ENCODE data around the gene MS4A14.

GRCh38 chr11:60370252-60370810 lies 25.9 kb upstream of the MS4A14 start:
- no peak for TF ChIP-seq CTCF (IDR thresholded peaks at IDR 0.05)
- TF ChIP-seq POLR2AphosphoS5 (IDR thresholded peaks at IDR 0.05), result no peak
- no peak for TF ChIP-seq POLR2A (IDR thresholded peaks at IDR 0.05)
